DND-41 (cell line): ENCODE results near the gene MERTK.

Experiments
- ATAC-seq: fragments of 200-7000 bp; cut with Tn5 transposase; 3 replicates; pipeline ENCODE4 v1.9.1; 2021; ENCODE audit warnings: low read depth; ENCODE audit not compliant: insufficient read depth
- DNase-seq: peaks from one replicate; pipeline ENCODE4 v3.0.0-alpha.2; 2020
- H2AFZ ChIP-seq: 2 replicates; pipeline ENCODE4 v1.6.0; 2012; ENCODE audit warnings: low read depth, low read length
- H3K27ac ChIP-seq: 2 replicates; pipeline ENCODE4 v1.5.1; 2012; ENCODE audit warnings: low read length, inconsistent platforms
- H3K27me3 ChIP-seq: fragments of 200-600 bp; sonication (generic); 2 replicates; pipeline ENCODE4 v1.6.0; 2012; ENCODE audit warnings: low read length, mild to moderate bottlenecking, inconsistent platforms; ENCODE audit not compliant: insufficient read depth, poor library complexity
- H3K36me3 ChIP-seq: 2 replicates; pipeline ENCODE4 v1.5.1; 2012; ENCODE audit warnings: low read length, inconsistent platforms; ENCODE audit not compliant: insufficient read depth
- H3K4me1 ChIP-seq: 2 replicates; pipeline ENCODE4 v1.5.1; 2012; ENCODE audit warnings: mild to moderate bottlenecking, low read length; ENCODE audit not compliant: insufficient read depth
- H3K4me2 ChIP-seq: 2 replicates; pipeline ENCODE4 v1.6.0; 2012; ENCODE audit warnings: mild to moderate bottlenecking, moderate library complexity, low read length, inconsistent platforms; ENCODE audit not compliant: insufficient read depth
- H3K4me3 ChIP-seq, 2 experiments: fragments of 200-600 bp in 1 of 2; shearing (Covaris generic) in 1 of 2; 2 replicates each; pipeline ENCODE4 v1.5.1; 2012 to 2016; ENCODE audit warnings: inconsistent platforms in 2 of 2, low read length in 2 of 2, mild to moderate bottlenecking in 2 of 2, low read depth in 1 of 2, moderate library complexity in 1 of 2
- H3K79me2 ChIP-seq: 2 replicates; pipeline ENCODE4 v1.6.0; 2012; ENCODE audit warnings: low read length, inconsistent platforms; ENCODE audit not compliant: insufficient read depth
- H3K9ac ChIP-seq: 2 replicates; pipeline ENCODE4 v1.6.0; 2012; ENCODE audit warnings: low read depth, mild to moderate bottlenecking, inconsistent platforms, low read length, moderate library complexity
- H3K9me3 ChIP-seq: 2 replicates; pipeline ENCODE4 v1.5.1; 2012; ENCODE audit warnings: low read length, moderate library complexity, mild to moderate bottlenecking, inconsistent platforms; ENCODE audit not compliant: insufficient read depth, severe bottlenecking
- H4K20me1 ChIP-seq: 2 replicates; pipeline ENCODE4 v1.6.0; 2012; ENCODE audit warnings: low read length; ENCODE audit not compliant: insufficient read depth
- CTCF ChIP-seq: IDR thresholded peaks from 2 replicates; pipeline ENCODE4 v1.5.1; 2012; ENCODE audit warnings: borderline replicate concordance, low read length, moderate library complexity, mild to moderate bottlenecking; ENCODE audit not compliant: poor library complexity, severe bottlenecking; ENCODE audit errors: extremely low read depth
- EZH2 ChIP-seq: IDR thresholded peaks from 3 replicates; pipeline ENCODE4 v1.6.1; 2012; ENCODE audit warnings: borderline replicate concordance, low read depth, mild to moderate bottlenecking, moderate library complexity, low read length, inconsistent platforms; ENCODE audit not compliant: severe bottlenecking

Gene MERTK

GRCh38 chr2:112008910-112009485 lies 110.6 kb downstream of the MERTK start:
- Histone ChIP-seq H3K4me2 (no peak overlapping the region), H2AFZ (no peak overlapping the region), H3K27me3 (no peaks in the 10 kb centered on the region), H3K27ac (no peak overlapping the region), H3K4me3 (no peak overlapping the region), H3K9me3 (no peaks in the 10 kb centered on the region), H3K36me3 (no peaks in the 10 kb centered on the region), H3K4me1 (no peaks in the 10 kb centered on the region), H3K79me2 (no peaks in the 10 kb centered on the region), H3K9ac (no peak overlapping the region), H4K20me1 (no peaks in the 10 kb centered on the region)
- no peak for TF ChIP-seq CTCF
- TF ChIP-seq EZH2: no peak
- ATAC-seq (no peak), DNase-seq (no peak)

- Histone ChIP-seq H3K27me3 (no peaks in the 10 kb centered on the region), H3K27ac (no peak overlapping the region), H3K79me2 (no peaks in the 10 kb centered on the region), H3K36me3 (no peaks in the 10 kb centered on the region), H3K9me3 (no peaks in the 10 kb centered on the region), H2AFZ (no peak overlapping the region), H3K4me1 (no peaks in the 10 kb centered on the region), H4K20me1 (no peaks in the 10 kb centered on the region), H3K4me2 (no peak overlapping the region), H3K9ac (no peak overlapping the region), H3K4me3 (no peak overlapping the region)
- ATAC-seq (no peak), DNase-seq (no peak)
- TF ChIP-seq CTCF (no peak), EZH2 (no peak)
Measured at GRCh38 chr2:112010751-112011150, 112.3 kb downstream of the MERTK start.

- no peaks in the 10 kb centered on the region for H3K9me3 ChIP-seq
- no peaks in the 10 kb centered on the region for H3K4me1 ChIP-seq
- TF ChIP-seq CTCF (no peak), EZH2 (no peak)
- no peaks in the 10 kb centered on the region for H3K79me2 ChIP-seq
- H3K27ac ChIP-seq: no peak overlapping the region
- H3K27me3 ChIP-seq: no peaks in the 10 kb centered on the region
- no peak overlapping the region for H2AFZ ChIP-seq
- no peak for DNase-seq
- no peak overlapping the region for H3K4me3 ChIP-seq
- no peak for ATAC-seq
- H4K20me1 ChIP-seq: no peaks in the 10 kb centered on the region
- no peaks in the 10 kb centered on the region for H3K36me3 ChIP-seq
- H3K4me2 ChIP-seq: no peak overlapping the region
- H3K9ac ChIP-seq: no peak overlapping the region
Measured at GRCh38 chr2:112012556-112012955, 114.1 kb downstream of the MERTK start.

- H3K79me2 ChIP-seq: no peaks in the 10 kb centered on the region
- H3K9ac ChIP-seq: no peak overlapping the region
- no peak overlapping the region for H2AFZ ChIP-seq
- DNase-seq: no peak
- H3K4me1 ChIP-seq: no peaks in the 10 kb centered on the region
- no peak for ATAC-seq
- H3K9me3 ChIP-seq: no peaks in the 10 kb centered on the region
- H3K4me2 ChIP-seq: no peak overlapping the region
- no peaks in the 10 kb centered on the region for H3K27me3 ChIP-seq
- TF ChIP-seq CTCF (no peak), EZH2 (no peak)
- H3K4me3 ChIP-seq: no peak overlapping the region
- no peaks in the 10 kb centered on the region for H3K36me3 ChIP-seq
- no peak overlapping the region for H3K27ac ChIP-seq
- no peaks in the 10 kb centered on the region for H4K20me1 ChIP-seq
Measured at GRCh38 chr2:112018846-112019245, 120.4 kb downstream of the MERTK start.
